ENCODE results near the gene HOXA3.

Gene HOXA3

GRCh38 chr7:27129729-27130539, 22.4 kb downstream of the HOXA3 start:
- no peak for DNase-seq (ENCODE audit: low read depth in 2 of 2)

- DNase-seq (ENCODE audit: low read depth in 2 of 2) = no peak
Observed at GRCh38 chr7:27128776-27129728, 23.3 kb downstream of the HOXA3 start.

- no peak for DNase-seq (ENCODE audit: low read depth in 2 of 2)
Observed at GRCh38 chr7:27128034-27128433, 24.3 kb downstream of the HOXA3 start.

- no peak for DNase-seq (ENCODE audit: low read depth in 2 of 2)
Observed at GRCh38 chr7:27126596-27127327, 25.6 kb downstream of the HOXA3 start.

- DNase-seq (ENCODE audit: low read depth in 2 of 2) = no peak
Observed at GRCh38 chr7:27125986-27126394, 26.4 kb downstream of the HOXA3 start.

- DNase-seq (ENCODE audit: low read depth in 2 of 2) = no peak
Observed at GRCh38 chr7:27124902-27125689, 27.3 kb downstream of the HOXA3 start.

GRCh38 chr7:27124096-27124901, 28.1 kb downstream of the HOXA3 start:
- no peak for DNase-seq (ENCODE audit: low read depth in 2 of 2)

GRCh38 chr7:27123477-27124053, 28.8 kb downstream of the HOXA3 start:
- no peak for DNase-seq (ENCODE audit: low read depth in 2 of 2)

GRCh38 chr7:27123007-27123476, 29.3 kb downstream of the HOXA3 start:
- no peak for DNase-seq (ENCODE audit: low read depth in 2 of 2)

- no peak for DNase-seq (ENCODE audit: low read depth in 2 of 2)
Observed at GRCh38 chr7:27122077-27122910, 30.1 kb downstream of the HOXA3 start.

- no peak for DNase-seq (ENCODE audit: low read depth in 2 of 2)
Observed at GRCh38 chr7:27121684-27122076, 30.7 kb downstream of the HOXA3 start.

GRCh38 chr7:27119412-27119911, 32.9 kb downstream of the HOXA3 start:
- DNase-seq (ENCODE audit: low read depth in 2 of 2) = no peak

- no peak for DNase-seq (ENCODE audit: low read depth in 2 of 2)
Observed at GRCh38 chr7:27118580-27118979, 33.8 kb downstream of the HOXA3 start.

GRCh38 chr7:27117887-27118491, 34.4 kb downstream of the HOXA3 start:
- DNase-seq (ENCODE audit: low read depth in 2 of 2) = no peak

- no peak for DNase-seq (ENCODE audit: low read depth in 2 of 2)
Observed at GRCh38 chr7:27116962-27117886, 35.2 kb downstream of the HOXA3 start.

- DNase-seq (ENCODE audit: low read depth in 2 of 2) = no peak
Observed at GRCh38 chr7:27116031-27116961, 36.1 kb downstream of the HOXA3 start.

Data from stimulated activated CD8-positive, alpha-beta memory T cell treated with anti-CD3 and anti-CD28 coated beads, Interleukin-2, amount 100 ng/mL, for 1 hour (primary cell).